ENCODE measurements around the gene DMC1. TPM values are rescaled to one million over a fixed set of nuclear protein-coding genes. Genes with fewer than 3 reads are reported as not detected.
A peak's percentile ranks its signal among the peaks of the same experiment; 100 is the strongest.

Gene DMC1
- total and polyA plus RNA-seq, 10 of the 15 experiments (the other 5 are each of a cell fraction or from before 2014, with no cell fraction given) = 1.0 to 21.0 (median 4.5) TPM

DNA sequence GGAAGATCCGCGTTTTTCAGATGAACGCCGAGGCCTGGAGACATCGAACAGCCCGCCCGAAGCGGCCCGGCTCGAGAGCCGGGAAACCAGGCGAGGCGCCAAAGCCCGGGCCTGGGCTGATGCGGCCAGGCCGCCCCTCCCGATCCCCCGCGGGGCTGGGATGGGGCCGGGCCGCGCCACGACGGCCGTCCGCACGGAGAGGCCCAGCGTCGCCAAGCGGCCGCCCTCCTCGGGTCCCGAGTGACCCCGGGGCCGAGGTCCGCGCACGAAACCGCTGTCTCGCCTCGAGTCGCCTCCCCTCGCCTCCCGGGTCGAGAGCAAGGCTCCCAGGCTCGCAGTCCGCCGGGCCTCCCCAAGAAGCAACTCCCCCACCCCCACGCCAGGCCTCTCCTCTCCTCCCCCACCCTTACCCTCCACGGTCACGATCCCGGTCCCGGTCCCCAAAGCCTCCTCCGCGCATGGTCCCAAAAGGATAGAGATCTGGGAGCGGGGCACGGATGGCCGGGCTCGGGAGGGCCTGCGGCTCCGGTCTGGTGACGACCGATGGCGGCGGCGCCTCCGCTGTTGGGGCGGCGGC lies 64.4 kb downstream of the DMC1 start (continued):
- no peak for TF ChIP-seq TBL1XR1 (IDR thresholded peaks at IDR 0.05; ENCODE audit: low read depth, low read length)
- TF ChIP-seq CHD1 (IDR thresholded peaks at IDR 0.05; ENCODE audit: low read depth, low read length) = peak; percentile 90; the same call in 1 of the 2 replicates
- no peak for TF ChIP-seq CBFB (IDR thresholded peaks at IDR 0.05; ENCODE audit: low read depth)
- TF ChIP-seq E4F1 (IDR thresholded peaks at IDR 0.05; ENCODE audit: borderline replicate concordance, partially characterized antibody) = no peak
- no peak for TF ChIP-seq NFIC (IDR thresholded peaks at IDR 0.05; ENCODE audit: low read depth, low read length)
- no peak; the same call in 1 of the 2 replicates for TF ChIP-seq NKRF (conservative IDR thresholded peaks at IDR 0.05)
- TF ChIP-seq IRF3 (IDR thresholded peaks at IDR 0.05) = no peak
- no peak for TF ChIP-seq HDAC2 (IDR thresholded peaks at IDR 0.05)
- TF ChIP-seq RAD51 (IDR thresholded peaks at IDR 0.05) = no peak
- TF ChIP-seq NR2C1 (IDR thresholded peaks at IDR 0.05) = no peak
- peak; percentile 34; the same call in 1 of the 2 replicates for TF ChIP-seq SMARCA5 (IDR thresholded peaks at IDR 0.05)
- TF ChIP-seq, protein P1, sequence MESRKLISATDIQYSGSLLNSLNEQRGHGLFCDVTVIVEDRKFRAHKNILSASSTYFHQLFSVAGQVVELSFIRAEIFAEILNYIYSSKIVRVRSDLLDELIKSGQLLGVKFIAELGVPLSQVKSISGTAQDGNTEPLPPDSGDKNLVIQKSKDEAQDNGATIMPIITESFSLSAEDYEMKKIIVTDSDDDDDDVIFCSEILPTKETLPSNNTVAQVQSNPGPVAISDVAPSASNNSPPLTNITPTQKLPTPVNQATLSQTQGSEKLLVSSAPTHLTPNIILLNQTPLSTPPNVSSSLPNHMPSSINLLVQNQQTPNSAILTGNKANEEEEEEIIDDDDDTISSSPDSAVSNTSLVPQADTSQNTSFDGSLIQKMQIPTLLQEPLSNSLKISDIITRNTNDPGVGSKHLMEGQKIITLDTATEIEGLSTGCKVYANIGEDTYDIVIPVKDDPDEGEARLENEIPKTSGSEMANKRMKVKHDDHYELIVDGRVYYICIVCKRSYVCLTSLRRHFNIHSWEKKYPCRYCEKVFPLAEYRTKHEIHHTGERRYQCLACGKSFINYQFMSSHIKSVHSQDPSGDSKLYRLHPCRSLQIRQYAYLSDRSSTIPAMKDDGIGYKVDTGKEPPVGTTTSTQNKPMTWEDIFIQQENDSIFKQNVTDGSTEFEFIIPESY (IDR thresholded peaks at IDR 0.05) = no peak
- TF ChIP-seq RAD21 (IDR thresholded peaks at IDR 0.05; ENCODE audit: insufficient read depth, low read depth, low read length) = no peak
- TF ChIP-seq, protein P2, sequence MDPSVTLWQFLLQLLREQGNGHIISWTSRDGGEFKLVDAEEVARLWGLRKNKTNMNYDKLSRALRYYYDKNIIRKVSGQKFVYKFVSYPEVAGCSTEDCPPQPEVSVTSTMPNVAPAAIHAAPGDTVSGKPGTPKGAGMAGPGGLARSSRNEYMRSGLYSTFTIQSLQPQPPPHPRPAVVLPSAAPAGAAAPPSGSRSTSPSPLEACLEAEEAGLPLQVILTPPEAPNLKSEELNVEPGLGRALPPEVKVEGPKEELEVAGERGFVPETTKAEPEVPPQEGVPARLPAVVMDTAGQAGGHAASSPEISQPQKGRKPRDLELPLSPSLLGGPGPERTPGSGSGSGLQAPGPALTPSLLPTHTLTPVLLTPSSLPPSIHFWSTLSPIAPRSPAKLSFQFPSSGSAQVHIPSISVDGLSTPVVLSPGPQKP (IDR thresholded peaks at IDR 0.05; ENCODE audit: low read depth, low read length) = no peak
- no peak for TF ChIP-seq IKZF2 (IDR thresholded peaks at IDR 0.05)
- peak; percentile 73 for TF ChIP-seq BACH1 (IDR thresholded peaks at IDR 0.05; ENCODE audit: borderline replicate concordance)
- TF ChIP-seq PAX8 (IDR thresholded peaks at IDR 0.05) = no peak
- TF ChIP-seq ZNF217 (IDR thresholded peaks at IDR 0.05) = no peak
- no peak for TF ChIP-seq NFXL1 (IDR thresholded peaks at IDR 0.05; ENCODE audit: borderline replicate concordance)
- TF ChIP-seq ATF7 (IDR thresholded peaks at IDR 0.05; ENCODE audit: low read depth) = no peak
- TF ChIP-seq ZSCAN29 (IDR thresholded peaks at IDR 0.05) = no peak
- no peak for TF ChIP-seq BMI1 (IDR thresholded peaks at IDR 0.05; ENCODE audit: borderline replicate concordance)
- TF ChIP-seq KLF5 (IDR thresholded peaks at IDR 0.05; ENCODE audit: partially characterized antibody) = no peak
- peak in 1 of 2 experiments; percentile 42; a peak in 1 of 4 replicates for TF ChIP-seq BHLHE40 (IDR thresholded peaks at IDR 0.05; ENCODE audit: borderline replicate concordance in 1 of 2, low read depth in 2 of 2, low read length in 1 of 2)

All from GM12878 (cell line).